HUES6 (cell line): ENCODE measurements around the gene CD58.

Source experiments
- H3K27ac ChIP-seq: 2 replicates; pipeline ENCODE4 v1.7.0; 2013; ENCODE audit warnings: low read depth, mild to moderate bottlenecking, low read length, inconsistent platforms
- H3K27me3 ChIP-seq: 2 replicates; pipeline ENCODE4 v1.6.1; 2013; ENCODE audit warnings: low read length; ENCODE audit not compliant: control insufficient read depth, insufficient read depth
- H3K36me3 ChIP-seq: 2 replicates; pipeline ENCODE4 v1.6.1; 2013; ENCODE audit warnings: low read length; ENCODE audit not compliant: control insufficient read depth, insufficient read depth
- H3K4me1 ChIP-seq: 2 replicates; pipeline ENCODE4 v1.6.1; 2013; ENCODE audit warnings: low read length; ENCODE audit not compliant: control insufficient read depth, insufficient read depth
- H3K4me3 ChIP-seq: 2 replicates; pipeline ENCODE4 v1.5.1; 2013; ENCODE audit warnings: low read depth, low read length
- H3K9ac ChIP-seq: one replicate; pipeline ENCODE4 v1.6.1; 2013; ENCODE audit warnings: mild to moderate bottlenecking, low read length
- H3K9me3 ChIP-seq: 2 replicates; pipeline ENCODE4 v1.6.1; 2013; ENCODE audit warnings: low read depth, low read length; ENCODE audit not compliant: control insufficient read depth, insufficient read depth

The CD58 gene

GRCh38 chr1:116506132-116507004, 64.5 kb downstream of the CD58 start:
- H3K4me3 ChIP-seq = no peak overlapping the region
- H3K9me3 ChIP-seq = 0 out of 2 replicates have a peak, but pooled peaks cover 1% of the 10 kb centered on the region
- no peaks in the 10 kb centered on the region for H3K27me3 ChIP-seq
- H3K9ac ChIP-seq = no peak overlapping the region
- no peaks in the 10 kb centered on the region for H3K4me1 ChIP-seq
- no peaks in the 10 kb centered on the region for H3K36me3 ChIP-seq
- no peak overlapping the region for H3K27ac ChIP-seq

DNA sequence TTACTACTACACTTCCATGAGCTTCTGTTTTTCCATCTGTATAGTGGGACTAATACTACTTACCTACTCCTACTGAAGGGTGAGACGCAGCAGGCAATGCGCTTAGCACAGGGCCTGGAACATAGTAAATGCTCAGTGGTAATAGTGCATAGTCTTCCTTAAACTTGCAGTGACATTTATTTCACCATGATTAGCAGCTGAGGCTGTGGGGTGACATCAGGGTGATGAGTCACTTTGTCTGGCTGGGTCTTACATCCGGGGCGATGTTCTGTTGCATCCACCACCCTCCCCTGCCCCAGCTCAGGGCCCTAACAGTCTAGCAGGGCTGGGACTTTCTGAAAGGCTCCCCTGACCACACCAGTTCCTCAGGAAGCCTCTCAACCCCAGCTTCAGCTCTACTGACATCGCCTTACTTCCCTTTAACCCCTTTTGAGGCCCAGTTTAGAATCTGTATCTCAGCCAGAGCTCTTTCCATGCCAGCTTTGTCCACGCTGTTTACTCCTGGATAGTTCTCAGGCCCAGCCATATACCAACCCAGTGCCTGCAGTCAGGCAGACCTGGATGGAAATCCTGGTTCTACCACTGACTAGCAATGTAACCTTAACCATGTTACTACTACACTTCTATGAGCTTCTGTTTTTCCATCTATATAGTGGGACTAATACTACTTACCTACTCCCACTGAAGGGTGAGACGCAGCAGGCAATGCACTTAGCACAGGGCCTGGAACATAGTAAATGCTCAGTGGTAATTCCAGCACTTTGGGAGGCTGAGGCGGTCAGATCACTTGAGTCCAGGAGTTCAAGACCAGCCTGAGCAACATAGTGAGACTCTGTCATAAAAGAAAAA, 66.3 kb downstream of the CD58 start:
- H3K4me3 ChIP-seq = no peak overlapping the region
- H3K9me3 ChIP-seq = no peaks in the 10 kb centered on the region
- H3K9ac ChIP-seq = no peak overlapping the region
- H3K27ac ChIP-seq = no peak overlapping the region
- H3K27me3 ChIP-seq = no peaks in the 10 kb centered on the region
- H3K4me1 ChIP-seq = no peaks in the 10 kb centered on the region
- no peaks in the 10 kb centered on the region for H3K36me3 ChIP-seq

GRCh38 chr1:116503546-116504307, 67.1 kb downstream of the CD58 start:
- Histone ChIP-seq H3K9me3 (no peaks in the 10 kb centered on the region), H3K4me1 (no peaks in the 10 kb centered on the region), H3K27me3 (no peaks in the 10 kb centered on the region), H3K27ac (no peak overlapping the region), H3K4me3 (no peak overlapping the region), H3K36me3 (no peaks in the 10 kb centered on the region), H3K9ac (no peak overlapping the region)

DNA sequence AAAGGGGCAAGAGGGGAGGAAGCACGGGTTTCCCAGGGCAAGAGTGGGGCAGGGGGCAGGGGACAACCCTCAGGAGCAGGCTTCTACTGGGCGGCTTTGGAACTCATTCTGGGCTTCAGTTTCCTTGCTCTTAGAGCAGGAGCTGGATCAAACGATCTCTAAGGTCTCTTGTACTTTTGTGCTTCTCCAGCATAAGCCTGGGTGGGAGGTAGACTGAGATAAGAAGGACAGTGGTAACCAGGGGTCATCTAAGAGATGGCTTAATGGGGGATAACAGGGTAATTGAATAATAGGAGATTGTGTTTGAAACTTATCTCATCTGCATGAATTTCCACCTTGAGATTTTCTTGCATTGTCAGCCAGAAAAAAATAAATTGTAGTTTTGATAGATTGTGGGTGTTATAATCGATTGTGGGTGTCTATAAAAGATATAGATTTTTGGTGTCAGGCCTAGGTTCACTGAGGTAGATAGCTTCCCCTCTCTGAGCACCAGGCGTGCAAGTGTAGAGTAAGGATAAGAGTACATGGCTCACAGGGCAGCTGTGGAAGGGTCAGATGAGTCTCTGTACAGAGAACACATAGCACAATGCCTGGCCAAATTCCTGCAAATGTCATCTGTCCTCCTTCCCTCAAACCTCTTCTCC, 68.0 kb downstream of the CD58 start:
- H3K27me3 ChIP-seq = no peaks in the 10 kb centered on the region
- H3K9ac ChIP-seq = no peak overlapping the region
- H3K4me3 ChIP-seq = no peak overlapping the region
- H3K9me3 ChIP-seq = no peaks in the 10 kb centered on the region
- no peaks in the 10 kb centered on the region for H3K36me3 ChIP-seq
- H3K27ac ChIP-seq = no peak overlapping the region
- H3K4me1 ChIP-seq = no peaks in the 10 kb centered on the region

DNA sequence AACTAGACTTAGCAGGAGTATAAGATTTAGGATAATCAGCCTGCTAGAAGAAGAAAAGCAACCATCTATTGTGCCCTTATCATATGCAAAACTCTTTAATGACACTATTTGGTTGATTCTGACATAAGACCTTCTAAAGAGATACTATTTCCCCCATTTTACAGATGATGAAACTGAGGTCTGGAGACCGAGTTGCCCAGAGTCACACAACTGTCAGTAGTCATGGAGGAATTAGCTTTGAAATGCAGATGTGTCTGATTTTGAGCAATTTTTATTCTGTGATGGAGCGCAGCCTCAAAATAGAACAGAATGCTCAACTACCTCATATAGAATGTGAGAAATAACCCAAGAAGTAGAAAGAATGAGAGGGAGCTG, 69.0 kb downstream of the CD58 start:
- Histone ChIP-seq H3K27ac (no peak overlapping the region), H3K9me3 (no peaks in the 10 kb centered on the region), H3K9ac (no peak overlapping the region), H3K36me3 (no peaks in the 10 kb centered on the region), H3K4me3 (no peak overlapping the region), H3K27me3 (no peaks in the 10 kb centered on the region), H3K4me1 (no peaks in the 10 kb centered on the region)

GRCh38 chr1:116501125-116501869, 69.5 kb downstream of the CD58 start:
- Histone ChIP-seq H3K27me3 (no peaks in the 10 kb centered on the region), H3K9me3 (no peaks in the 10 kb centered on the region), H3K9ac (no peak overlapping the region), H3K27ac (no peak overlapping the region), H3K36me3 (no peaks in the 10 kb centered on the region), H3K4me3 (no peak overlapping the region), H3K4me1 (no peaks in the 10 kb centered on the region; the same call in 1 of the 2 replicates)

DNA sequence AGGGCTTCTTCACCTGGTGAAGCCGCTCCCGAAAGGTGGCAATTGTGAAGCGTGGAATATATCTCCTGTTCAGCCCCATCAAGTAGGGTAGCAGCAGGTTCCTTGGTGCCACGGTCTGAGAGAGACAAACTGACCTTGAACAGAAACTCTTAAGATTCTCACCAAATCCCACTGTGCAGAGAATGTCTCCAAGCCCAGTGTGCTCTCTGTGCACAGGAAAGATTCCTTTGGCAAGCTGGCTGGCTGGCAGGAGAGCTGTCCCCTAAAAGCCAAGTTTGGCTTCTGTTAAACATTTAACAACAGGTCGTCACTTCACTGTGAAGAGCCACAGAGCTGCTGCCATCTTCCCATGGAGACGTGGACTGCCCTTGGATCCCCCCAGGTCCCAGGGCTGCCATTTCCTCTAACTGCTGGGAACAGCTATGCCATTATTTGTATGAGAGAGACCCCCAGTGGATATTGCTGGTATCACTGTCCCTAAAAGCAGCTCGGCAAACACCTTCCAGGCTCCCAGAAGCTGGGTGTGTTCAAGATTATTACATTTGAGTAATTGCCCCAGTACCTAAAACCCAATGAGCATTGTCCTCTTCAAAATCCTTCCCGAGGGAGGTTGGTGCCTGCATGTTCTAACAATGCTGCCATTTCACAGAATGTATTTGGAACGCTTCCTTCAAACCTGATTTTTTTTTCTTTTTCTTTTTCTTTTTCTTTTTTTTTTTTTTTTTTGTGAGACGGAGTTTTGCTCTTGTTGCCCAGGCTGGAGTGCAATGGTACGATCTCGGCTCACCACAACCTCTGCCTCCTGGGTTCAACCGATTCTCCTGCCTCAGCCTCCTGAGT, 71.8 kb downstream of the CD58 start:
- Histone ChIP-seq H3K36me3 (no peaks in the 10 kb centered on the region), H3K27me3 (no peaks in the 10 kb centered on the region), H3K9me3 (no peaks in the 10 kb centered on the region), H3K4me1 (peaks cover 18% of the 10 kb centered on the region), H3K4me3 (no peak overlapping the region), H3K27ac (no peak overlapping the region), H3K9ac (no peak overlapping the region)

- H3K9ac ChIP-seq = no peak overlapping the region
- H3K36me3 ChIP-seq = no peaks in the 10 kb centered on the region
- no peaks in the 10 kb centered on the region for H3K27me3 ChIP-seq
- no peak overlapping the region for H3K4me3 ChIP-seq
- no peak overlapping the region for H3K27ac ChIP-seq
- H3K9me3 ChIP-seq = no peaks in the 10 kb centered on the region
- H3K4me1 ChIP-seq = peaks cover 24% of the 10 kb centered on the region
Measured at GRCh38 chr1:116497656-116498055, 73.2 kb downstream of the CD58 start.

DNA sequence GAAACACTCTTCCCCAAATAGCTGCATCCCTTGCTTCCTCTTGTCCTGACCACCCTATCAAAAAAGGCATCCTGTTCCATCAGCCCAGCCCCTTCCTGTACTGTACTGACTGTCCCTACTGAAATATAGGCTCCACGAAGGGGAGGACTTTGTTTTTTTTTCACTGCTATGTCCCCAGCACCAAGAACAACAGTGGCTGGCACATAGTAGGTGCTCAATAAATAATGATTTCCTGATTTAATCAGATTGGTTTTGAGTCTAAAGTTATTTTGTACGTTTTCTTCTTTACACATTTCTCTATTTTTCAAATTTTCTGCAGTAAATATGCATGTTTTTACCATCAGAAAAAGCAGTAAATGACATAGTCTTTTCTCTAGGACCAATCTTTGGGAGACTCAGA, 73.9 kb downstream of the CD58 start:
- H3K4me3 ChIP-seq = no peak overlapping the region
- no peaks in the 10 kb centered on the region for H3K27me3 ChIP-seq
- no peak overlapping the region for H3K27ac ChIP-seq
- no peaks in the 10 kb centered on the region for H3K36me3 ChIP-seq
- H3K9ac ChIP-seq = no peak overlapping the region
- H3K9me3 ChIP-seq = no peaks in the 10 kb centered on the region
- peaks cover 24% of the 10 kb centered on the region for H3K4me1 ChIP-seq
